ENCODE data around the gene EGLN3.
"Not testable (repeated sequence)": the region's sequence is repeated elsewhere in the genome, so short reads cannot be mapped to it uniquely, and the experiment has no call there.

The EGLN3 gene

DNA sequence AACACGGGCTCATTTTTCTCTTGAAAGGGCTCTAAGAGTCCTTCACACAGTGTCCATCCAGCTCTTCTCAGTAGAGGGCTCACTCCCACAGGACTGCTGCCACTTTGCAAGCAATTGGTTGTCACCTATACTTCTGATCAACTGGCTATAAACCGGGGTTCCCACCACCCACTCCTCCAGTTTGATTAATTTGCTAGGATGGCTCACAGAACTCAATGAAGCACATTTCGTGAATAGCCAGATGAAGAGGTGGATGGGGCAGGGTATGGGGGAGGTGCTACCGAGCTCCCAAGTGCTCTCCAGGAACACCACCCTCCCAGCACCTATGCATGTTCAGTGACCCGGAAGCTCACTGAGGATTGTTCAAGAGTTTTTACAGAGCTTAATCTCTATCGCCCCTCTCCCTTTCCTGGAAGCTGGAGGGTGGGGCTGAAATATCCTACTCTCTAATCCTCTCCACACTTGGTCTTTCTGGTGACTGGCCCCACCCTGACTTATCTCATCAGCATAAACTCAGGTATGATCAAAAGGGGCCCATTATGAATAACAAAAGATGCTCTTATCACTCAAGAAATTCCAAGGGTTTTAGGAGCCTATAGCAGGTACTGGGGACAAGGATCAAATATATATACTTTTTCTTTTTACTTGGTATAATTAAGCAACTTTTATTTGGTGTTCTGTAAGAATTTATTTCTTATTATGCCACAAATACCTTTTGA lies 13.9 kb upstream of the EGLN3 start:
- Histone ChIP-seq H3K79me2 (no peaks in the 10 kb centered on the region), H3K9ac (no peak overlapping the region), H3K9me3 (ENCODE audit: control insufficient read depth, low read length) (no peaks in the 10 kb centered on the region), H3K27me3 (ENCODE audit: control insufficient read depth, insufficient read depth, low read length) (no peaks in the 10 kb centered on the region), H2AFZ (no peak overlapping the region), H3K4me2 (ENCODE audit: low read length) (no peak overlapping the region), H3K4me1 (no peaks in the 10 kb centered on the region), H3K36me3 (ENCODE audit: control insufficient read depth, insufficient read depth, low read length) (no peaks in the 10 kb centered on the region), H3K27ac (no peak overlapping the region), H3K4me3 (ENCODE audit: low read depth, low read length) (no peak overlapping the region)
- TF ChIP-seq, protein P1, sequence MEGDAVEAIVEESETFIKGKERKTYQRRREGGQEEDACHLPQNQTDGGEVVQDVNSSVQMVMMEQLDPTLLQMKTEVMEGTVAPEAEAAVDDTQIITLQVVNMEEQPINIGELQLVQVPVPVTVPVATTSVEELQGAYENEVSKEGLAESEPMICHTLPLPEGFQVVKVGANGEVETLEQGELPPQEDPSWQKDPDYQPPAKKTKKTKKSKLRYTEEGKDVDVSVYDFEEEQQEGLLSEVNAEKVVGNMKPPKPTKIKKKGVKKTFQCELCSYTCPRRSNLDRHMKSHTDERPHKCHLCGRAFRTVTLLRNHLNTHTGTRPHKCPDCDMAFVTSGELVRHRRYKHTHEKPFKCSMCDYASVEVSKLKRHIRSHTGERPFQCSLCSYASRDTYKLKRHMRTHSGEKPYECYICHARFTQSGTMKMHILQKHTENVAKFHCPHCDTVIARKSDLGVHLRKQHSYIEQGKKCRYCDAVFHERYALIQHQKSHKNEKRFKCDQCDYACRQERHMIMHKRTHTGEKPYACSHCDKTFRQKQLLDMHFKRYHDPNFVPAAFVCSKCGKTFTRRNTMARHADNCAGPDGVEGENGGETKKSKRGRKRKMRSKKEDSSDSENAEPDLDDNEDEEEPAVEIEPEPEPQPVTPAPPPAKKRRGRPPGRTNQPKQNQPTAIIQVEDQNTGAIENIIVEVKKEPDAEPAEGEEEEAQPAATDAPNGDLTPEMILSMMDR (IDR thresholded peaks at IDR 0.05), result no peak

DNA sequence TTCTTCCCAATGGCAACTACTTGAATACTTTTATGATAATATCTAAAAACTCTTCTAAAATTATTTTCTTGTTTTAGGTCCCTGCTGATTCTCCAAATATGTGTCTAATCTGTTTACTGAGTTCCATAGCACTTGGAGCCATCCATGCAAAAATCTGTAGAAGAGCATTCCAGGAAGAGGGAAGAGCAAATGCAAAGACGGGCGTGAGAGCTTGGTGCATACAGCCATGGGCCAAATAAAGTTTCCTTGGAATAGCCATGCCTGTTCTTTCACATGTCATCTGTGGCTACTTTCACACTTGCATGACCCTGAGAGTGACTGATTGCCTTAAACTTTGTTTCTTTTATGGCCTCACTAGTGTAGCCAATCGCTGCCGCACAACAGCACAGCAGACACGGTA lies 13.0 kb upstream of the EGLN3 start:
- Histone ChIP-seq H3K36me3 (ENCODE audit: control insufficient read depth, insufficient read depth, low read length) (no peaks in the 10 kb centered on the region), H3K9ac (no peak overlapping the region), H2AFZ (no peak overlapping the region), H3K4me2 (ENCODE audit: low read length) (no peak overlapping the region), H3K4me1 (no peaks in the 10 kb centered on the region), H3K79me2 (no peaks in the 10 kb centered on the region), H3K27ac (no peak overlapping the region), H3K9me3 (ENCODE audit: control insufficient read depth, low read length) (no peaks in the 10 kb centered on the region), H3K27me3 (ENCODE audit: control insufficient read depth, insufficient read depth, low read length) (no peaks in the 10 kb centered on the region), H3K4me3 (ENCODE audit: low read depth, low read length) (no peak overlapping the region)
- TF ChIP-seq, protein P1 (IDR thresholded peaks at IDR 0.05), result no peak

DNA sequence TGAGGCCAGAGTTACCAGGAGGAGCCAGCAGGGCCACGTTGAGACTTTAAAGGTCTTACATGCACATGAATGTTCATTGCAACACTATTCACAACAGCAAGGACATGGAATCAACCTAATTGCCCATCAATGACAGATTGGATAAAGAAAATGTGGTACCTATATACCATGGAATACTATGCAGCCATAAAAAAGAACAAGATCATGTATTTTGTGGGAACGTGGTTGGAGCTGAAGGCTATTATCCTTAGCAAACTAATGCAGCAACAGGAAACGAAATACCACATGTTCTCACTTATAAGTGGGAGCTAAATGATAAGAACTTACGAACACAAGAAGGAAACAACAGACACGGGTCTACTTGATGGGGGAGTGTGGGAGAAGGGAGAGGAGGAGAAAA lies 11.6 kb upstream of the EGLN3 start:
- H3K27ac ChIP-seq; H3K4me2 ChIP-seq (ENCODE audit: low read length); H3K9me3 ChIP-seq (ENCODE audit: control insufficient read depth, low read length); H3K79me2 ChIP-seq; H3K4me3 ChIP-seq (ENCODE audit: low read depth, low read length); H3K9ac ChIP-seq; H3K27me3 ChIP-seq (ENCODE audit: control insufficient read depth, insufficient read depth, low read length); H3K36me3 ChIP-seq (ENCODE audit: control insufficient read depth, insufficient read depth, low read length); H3K4me1 ChIP-seq; H2AFZ ChIP-seq: not testable (repeated sequence)

DNA sequence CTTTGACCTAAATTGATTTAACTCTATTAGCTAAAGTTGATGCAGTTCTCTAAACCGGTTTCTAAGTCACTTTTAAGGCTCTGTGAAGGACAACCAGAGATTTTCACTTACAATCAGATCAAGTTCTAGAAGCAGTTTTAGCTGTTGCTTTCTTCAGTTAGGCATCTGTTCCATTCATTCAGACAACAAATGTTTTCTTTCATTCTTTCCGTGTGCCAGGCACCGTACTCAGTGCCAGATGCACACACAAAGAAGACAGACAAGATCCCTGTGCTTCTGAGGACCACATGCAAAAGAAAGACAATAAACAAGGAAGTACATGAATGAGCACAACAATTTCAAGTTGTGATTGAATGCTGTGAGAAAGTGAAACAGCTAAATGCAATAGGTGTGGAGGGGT lies 11.1 kb upstream of the EGLN3 start:
- Histone ChIP-seq H2AFZ (no peak overlapping the region), H3K4me1 (no peaks in the 10 kb centered on the region), H3K36me3 (ENCODE audit: control insufficient read depth, insufficient read depth, low read length) (no peaks in the 10 kb centered on the region), H3K9me3 (ENCODE audit: control insufficient read depth, low read length) (no peaks in the 10 kb centered on the region), H3K9ac (no peak overlapping the region), H3K4me3 (ENCODE audit: low read depth, low read length) (no peak overlapping the region), H3K27me3 (ENCODE audit: control insufficient read depth, insufficient read depth, low read length) (no peaks in the 10 kb centered on the region), H3K4me2 (ENCODE audit: low read length) (no peak overlapping the region), H3K79me2 (no peaks in the 10 kb centered on the region), H3K27ac (no peak overlapping the region)
- TF ChIP-seq, protein P1 (IDR thresholded peaks at IDR 0.05), result no peak

DNA sequence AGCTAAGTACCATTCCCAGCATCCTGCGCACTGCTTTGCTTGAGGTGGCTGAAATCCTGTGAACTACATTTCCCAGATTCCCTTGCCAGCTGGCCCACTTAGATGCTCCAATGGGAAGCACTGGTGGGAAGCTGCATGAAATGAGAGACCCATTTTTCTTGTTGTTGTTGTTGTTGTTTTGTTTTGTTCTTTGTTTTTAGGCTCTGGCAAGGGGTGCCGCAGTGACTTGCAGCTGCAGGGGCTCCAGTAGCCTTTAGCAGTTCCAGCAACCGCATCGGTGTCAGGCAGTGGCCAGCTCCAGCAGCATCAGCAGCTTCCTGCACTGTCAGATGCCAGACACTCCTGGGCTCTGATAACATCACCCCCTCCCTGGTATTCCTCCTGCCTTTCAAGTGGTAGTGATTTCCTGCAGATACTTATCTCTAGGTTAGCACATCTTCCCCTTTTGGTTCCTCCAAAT lies 8.8 kb upstream of the EGLN3 start:
- no peaks in the 10 kb centered on the region for H3K27me3 ChIP-seq (ENCODE audit: control insufficient read depth, insufficient read depth, low read length)
- no peak overlapping the region for H3K9ac ChIP-seq
- H3K27ac ChIP-seq, result no peak overlapping the region
- no peaks in the 10 kb centered on the region for H3K4me1 ChIP-seq
- no peak overlapping the region for H3K4me2 ChIP-seq (ENCODE audit: low read length)
- no peaks in the 10 kb centered on the region for H3K36me3 ChIP-seq (ENCODE audit: control insufficient read depth, insufficient read depth, low read length)
- no peaks in the 10 kb centered on the region for H3K9me3 ChIP-seq (ENCODE audit: control insufficient read depth, low read length)
- TF ChIP-seq, protein P1 (IDR thresholded peaks at IDR 0.05), result no peak
- no peak overlapping the region for H2AFZ ChIP-seq
- H3K79me2 ChIP-seq, result no peaks in the 10 kb centered on the region
- no peak overlapping the region for H3K4me3 ChIP-seq (ENCODE audit: low read depth, low read length)
